Heart left ventricle (tissue), 16 donors: ENCODE measurements around the gene ACSM2B. TPM values are rescaled to one million over a fixed set of nuclear protein-coding genes. Genes with fewer than 3 reads are reported as not detected.
"Not testable (repeated sequence)": the region's sequence is repeated elsewhere in the genome, so short reads cannot be mapped to it uniquely, and the experiment has no call there.

Experiments
- ATAC-seq, 4 donors: fragments of 200-7000 bp; cut with Tn5 transposase; one replicate each; pipeline ENCODE4 v1.9.1; 2020 to 2022; ENCODE audit warnings: moderate library complexity in 4 of 4, mild to moderate bottlenecking in 3 of 4, moderate number of reproducible peaks in 1 of 4
- DNase-seq, 5 donors: peaks; one replicate each; pipeline ENCODE4 v3.0.0-alpha.2; 2020
- H3K27ac ChIP-seq, 12 donors: fragments of 200-600 bp; sonication (generic) in 4 of 12; one replicate each; pipeline versions ENCODE4 v1.5.0 to v1.8.0; 2016 to 2022; ENCODE audit warnings: mild to moderate bottlenecking in 2 of 12
- H3K27me3 ChIP-seq, 9 donors: fragments of 200-600 bp; sonication (generic) in 2 of 9; one replicate each; pipeline versions ENCODE4 v1.5.1 to v1.8.0; 2016 to 2022; ENCODE audit warnings: mild to moderate bottlenecking in 3 of 9
- H3K36me3 ChIP-seq, 9 donors: fragments of 200-600 bp; sonication (generic) in 2 of 9; one replicate each; pipeline versions ENCODE4 v1.5.0 to v1.8.0; 2018 to 2022; ENCODE audit warnings: mild to moderate bottlenecking in 2 of 9
- H3K4me1 ChIP-seq, 12 donors: fragments of 200-600 bp; sonication (generic) in 4 of 12; one replicate each; pipeline versions ENCODE4 v1.5.0 to v1.8.0; 2016 to 2022; ENCODE audit warnings: mild to moderate bottlenecking in 3 of 12
- H3K4me3 ChIP-seq, 12 donors: fragments of 200-600 bp; sonication (generic) in 4 of 12; one replicate each; pipeline versions ENCODE4 v1.5.0 to v1.8.0; 2017 to 2022; ENCODE audit warnings: mild to moderate bottlenecking in 9 of 12, moderate library complexity in 4 of 12
- H3K9me3 ChIP-seq, 12 donors: fragments of 200-600 bp; sonication (generic) in 4 of 12; one replicate each; pipeline versions ENCODE4 v1.5.0 to v1.8.0; 2016 to 2022; ENCODE audit warnings: mild to moderate bottlenecking in 1 of 12
- CTCF ChIP-seq, 12 donors: fragments of 200-600 bp; sonication (generic) in 4 of 12; IDR thresholded peaks; one replicate each; pipeline versions ENCODE4 v1.5.0 to v1.8.0; 2018 to 2022; ENCODE audit warnings: antibody characterized with exemption in 12 of 12, mild to moderate bottlenecking in 5 of 12
- POLR2A ChIP-seq, 2 donors: fragments of 450-650 bp; IDR thresholded peaks; one replicate each; pipeline ENCODE4 v1.6.1; 2017; ENCODE audit warnings: antibody characterized with exemption in 2 of 2, mild to moderate bottlenecking in 2 of 2, moderate library complexity in 2 of 2
- WGBS, 4 donors: extraction: QIAGEN DNeasy Blood & Tissue Kit in 2 of 4; methylation state at CpG; one replicate each; pipeline versions ENCODE4 v1.1.5 to v1.1.7; 2013 to 2018; 5-methylcytosine and 5-hydroxymethylcytosine counted together
- intact Hi-C, 10 donors: fragments of 100-400 bp; cut with DNase I; formaldehyde crosslinking; loops; one replicate each; pipeline versions ENCODE4 v1.11.1 to v1.14.2; 2022
- long read RNA-seq, 3 donors: library from polyadenylated mRNA; unstranded; transcript quantifications; one replicate each; pipeline ENCODE4 v2.0.0, GENCODE V29; 2020 to 2021
- polyA plus RNA-seq, 2 donors: library from polyadenylated mRNA; stranded (reverse); fragments of 200-250 nt; gene quantifications; one replicate each; pipeline ENCODE4 v1.2.3, GENCODE V29; 2013
- total RNA-seq, 9 donors: library from RNA; depleted of rRNA in 2 of 9; stranded (reverse); fragments of >200 nt in 2 of 9; fragmentation: NEBNext Ultra II Directional in 3 of 9; extraction: Animal tissue kit (Norgen Biotek cat#: 25700) in 3 of 9; gene quantifications; one replicate each; pipeline versions ENCODE4 v1.1.0 to v1.2.4, GENCODE V29; 2016 to 2023
- donor health status: ischemic (EF 13 %, LVEDD 7.1; RV severe dilation, severe dysfunction).
- donor health status: healthy with polysubstance abuse.
- donor health status: DM: no; HTN: yes; CAD: no.
- donor health status: DM: no; HTN: no; CAD: no.
- donor health status: ischemic (EF 25% LVEDD 6.9; RV normal size, moderate dysfunction).
- donor health status: ischemic (EF 25% LVEDD 5.7; RV mildly dilated, moderate dysfunction).
- donor health status: healthy.
- donor health status: DM: yes; HTN: yes; CAD: no.
- donor health status: ischemic (EF 35%, LVEDD 5.7; RV mildly dilated, moderate dysfunction).
- donor health status: nonischemic (EF 11% LVEDD 7.7; RV severe dilation, severe dysfunction).
- donor health status: DM: yes; HTN: yes; CAD: no.
- donor health status: PGD.
- donor health status: ischemic (EF 29% LVEDD 5.4; RV normal size, mild dysfunction).
- donor health status: nonischemic (EF 23%, LVEDD 6.1; RV moderate dilation, normal function).

The ACSM2B gene
- total RNA-seq, result under 1 TPM in 1 of 9 donors, not detected in 8; 0.14 TPM
- under 1 TPM in 1 of 2 donors, not detected in 1; 0.06 TPM for polyA plus RNA-seq
- long read RNA-seq, donor 1, result 0 reads
- long read RNA-seq, donor 2, result 0 reads
- long read RNA-seq, donor 3, result 0 reads

GRCh38 chr16:20576145-20576544, at the start of gene ACSM2B:
ACSM2B (minus strand) TSS chr16:20576367; CDS start chr16:20564845, 11,522 bp downstream.
- H3K27ac ChIP-seq, H3K4me1 ChIP-seq, H3K36me3 ChIP-seq, H3K9me3 ChIP-seq, intact Hi-C loops, DNase-seq, H3K4me3 ChIP-seq, ATAC-seq, H3K27me3 ChIP-seq: not testable (repeated sequence)
- 50 to 59% (median 55%) methylated on average over 2 of the region's 2 CpGs; no CpG with 5 or more reads in 1 of the 4 donors for WGBS, 4 donors

GRCh38 chr16:20624882-20625807, 49.0 kb upstream of the ACSM2B start:
- Histone ChIP-seq H3K27me3 (no peaks in the 10 kb centered on the region), H3K36me3 (no peaks in the 10 kb centered on the region), H3K4me1 (peaks cover 0 to 9% (median 0%) of the 10 kb centered on the region in 12 donors), H3K27ac (no peak overlapping the region), H3K9me3 (no peaks in the 10 kb centered on the region), H3K4me3 (no peak overlapping the region)
- 81 to 85% (median 84%) methylated on average over 16 to 18 of the region's 18 CpGs for WGBS, 4 donors
- DNase-seq, result no peak
- intact Hi-C loops, result no loop called here
- no peak for ATAC-seq
- TF ChIP-seq CTCF (IDR thresholded peaks at IDR 0.05), result no peak
- TF ChIP-seq POLR2A (IDR thresholded peaks at IDR 0.05), result no peak

GRCh38 chr16:20624205-20624604, 48.0 kb upstream of the ACSM2B start:
- no peak overlapping the region for H3K27ac ChIP-seq
- H3K4me3 ChIP-seq, result no peak overlapping the region
- peaks cover 0 to 9% (median 0%) of the 10 kb centered on the region in 12 donors for H3K4me1 ChIP-seq
- H3K36me3 ChIP-seq, result no peaks in the 10 kb centered on the region
- H3K9me3 ChIP-seq, result no peaks in the 10 kb centered on the region
- no peak for DNase-seq
- intact Hi-C loops, result no loop called here
- WGBS, 4 donors, result 86 to 100% (median 96%) methylated on average over 1 of the region's 1 CpG
- no peak for ATAC-seq
- no peaks in the 10 kb centered on the region for H3K27me3 ChIP-seq
- TF ChIP-seq CTCF (IDR thresholded peaks at IDR 0.05), result no peak
- TF ChIP-seq POLR2A (IDR thresholded peaks at IDR 0.05), result no peak

- Histone ChIP-seq H3K27ac (no peak overlapping the region), H3K27me3 (no peaks in the 10 kb centered on the region), H3K36me3 (no peaks in the 10 kb centered on the region), H3K9me3 (no peaks in the 10 kb centered on the region), H3K4me1 (no peaks in the 10 kb centered on the region), H3K4me3 (no peak overlapping the region)
- no peak for TF ChIP-seq CTCF (IDR thresholded peaks at IDR 0.05)
- no peak for TF ChIP-seq POLR2A (IDR thresholded peaks at IDR 0.05)
- intact Hi-C loops, result no loop called here
- DNase-seq (no peak), ATAC-seq (no peak)
Measured at GRCh38 chr16:20622498-20622870, 46.3 kb upstream of the ACSM2B start.
